ENCODE data around the gene RFESD. TPM values are rescaled to one million over a fixed set of nuclear protein-coding genes. Genes with fewer than 3 reads are reported as not detected.

RFESD gene
- total RNA-seq, 1 experiment from 2014 or later: 1.6 TPM

DNA sequence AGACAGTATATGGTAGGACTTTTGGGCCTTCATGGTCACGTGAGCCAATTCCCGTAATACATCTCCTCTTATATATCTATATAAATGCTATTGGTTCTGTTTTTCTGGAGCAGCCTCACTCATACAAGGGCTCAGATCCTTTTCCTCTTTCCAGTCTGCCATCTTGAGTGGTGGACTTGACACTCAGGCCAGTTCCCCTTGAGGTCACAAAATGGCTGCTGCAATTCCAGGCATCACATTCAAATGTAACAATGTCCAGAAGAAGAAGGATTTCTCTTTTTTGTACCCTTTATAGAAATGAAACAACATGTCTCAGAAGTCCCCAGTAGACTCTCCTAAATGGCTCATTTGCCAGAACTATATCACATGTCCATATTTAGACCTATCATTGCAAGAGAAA, 22.2 kb upstream of the RFESD start:
- Mint-ChIP-seq H3K27me3 (ENCODE audit: insufficient read depth, unreplicated experiment) (peaks cover 9% of the 10 kb centered on the region), H3K9me3 (ENCODE audit: unreplicated experiment) (peaks cover 3% of the 10 kb centered on the region), H3K36me3 (ENCODE audit: insufficient read depth, unreplicated experiment) (no peaks in the 10 kb centered on the region), H3K27ac (ENCODE audit: unreplicated experiment) (no peak overlapping the region), H3K4me1 (ENCODE audit: low read depth, unreplicated experiment) (no peaks in the 10 kb centered on the region), H3K4me3 (ENCODE audit: unreplicated experiment) (no peak overlapping the region)
- ChIA-PET CTCF (no interaction called here), POLR2A (no interaction called here)
- no peaks in the 10 kb centered on the region for H3K9me3 ChIP-seq
- intact Hi-C loops (cut with micrococcal nuclease; ENCODE audit: unreplicated experiment): no loop called here
- TF ChIP-seq, protein P1, sequence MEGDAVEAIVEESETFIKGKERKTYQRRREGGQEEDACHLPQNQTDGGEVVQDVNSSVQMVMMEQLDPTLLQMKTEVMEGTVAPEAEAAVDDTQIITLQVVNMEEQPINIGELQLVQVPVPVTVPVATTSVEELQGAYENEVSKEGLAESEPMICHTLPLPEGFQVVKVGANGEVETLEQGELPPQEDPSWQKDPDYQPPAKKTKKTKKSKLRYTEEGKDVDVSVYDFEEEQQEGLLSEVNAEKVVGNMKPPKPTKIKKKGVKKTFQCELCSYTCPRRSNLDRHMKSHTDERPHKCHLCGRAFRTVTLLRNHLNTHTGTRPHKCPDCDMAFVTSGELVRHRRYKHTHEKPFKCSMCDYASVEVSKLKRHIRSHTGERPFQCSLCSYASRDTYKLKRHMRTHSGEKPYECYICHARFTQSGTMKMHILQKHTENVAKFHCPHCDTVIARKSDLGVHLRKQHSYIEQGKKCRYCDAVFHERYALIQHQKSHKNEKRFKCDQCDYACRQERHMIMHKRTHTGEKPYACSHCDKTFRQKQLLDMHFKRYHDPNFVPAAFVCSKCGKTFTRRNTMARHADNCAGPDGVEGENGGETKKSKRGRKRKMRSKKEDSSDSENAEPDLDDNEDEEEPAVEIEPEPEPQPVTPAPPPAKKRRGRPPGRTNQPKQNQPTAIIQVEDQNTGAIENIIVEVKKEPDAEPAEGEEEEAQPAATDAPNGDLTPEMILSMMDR (IDR thresholded peaks at IDR 0.05; ENCODE audit: insufficient read depth in 1 of 2, low read depth in 1 of 2, low read length in 1 of 2, severe bottlenecking in 1 of 2, unreplicated experiment in 1 of 2): no peak
- H3K27me3 ChIP-seq (replicated peaks; ENCODE audit: control insufficient read depth, insufficient read depth, low read length): no peaks in the 10 kb centered on the region
- H3K36me3 ChIP-seq (ENCODE audit: control insufficient read depth, insufficient read depth, low read length): no peaks in the 10 kb centered on the region
- no TSS peak for BruUV-seq (replicated peaks)
- H3K4me1 ChIP-seq: no peaks in the 10 kb centered on the region
- H3K4me3 ChIP-seq (ENCODE audit: low read depth, low read length): no peak overlapping the region
- no peak for DNase-seq

DNA sequence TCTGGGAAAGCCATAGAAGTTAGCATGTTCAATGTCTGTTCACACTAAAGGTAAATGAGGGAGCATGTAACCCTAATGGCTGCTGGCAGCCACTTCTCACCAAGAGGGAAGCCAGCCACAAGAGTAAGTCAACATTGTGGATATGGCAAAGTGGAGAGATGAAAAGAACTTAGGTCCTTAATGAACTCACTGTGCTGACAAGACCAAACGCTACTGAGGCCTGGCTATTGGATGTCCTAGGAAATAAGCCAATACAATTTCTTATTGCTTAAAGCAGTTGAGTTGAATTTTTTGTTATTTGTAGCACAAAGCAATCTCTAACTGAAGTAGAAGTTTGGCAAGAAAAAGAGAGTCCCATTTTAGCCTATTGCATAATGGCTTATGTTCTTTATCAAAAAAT, 19.9 kb upstream of the RFESD start:
- no TSS peak for BruUV-seq (replicated peaks)
- TF ChIP-seq, protein P1 (IDR thresholded peaks at IDR 0.05; ENCODE audit: insufficient read depth in 1 of 2, low read depth in 1 of 2, low read length in 1 of 2, severe bottlenecking in 1 of 2, unreplicated experiment in 1 of 2): no peak
- intact Hi-C loops (cut with micrococcal nuclease; ENCODE audit: unreplicated experiment): no loop called here
- no peaks in the 10 kb centered on the region for H3K36me3 Mint-ChIP-seq (ENCODE audit: insufficient read depth, unreplicated experiment)
- H3K36me3 ChIP-seq (ENCODE audit: control insufficient read depth, insufficient read depth, low read length): no peaks in the 10 kb centered on the region
- DNase-seq: no peak
- H3K27me3 ChIP-seq (replicated peaks; ENCODE audit: control insufficient read depth, insufficient read depth, low read length): no peaks in the 10 kb centered on the region
- CTCF ChIA-PET: no interaction called here
- no peak overlapping the region for H3K4me3 Mint-ChIP-seq (ENCODE audit: unreplicated experiment)
- H3K27me3 Mint-ChIP-seq (ENCODE audit: insufficient read depth, unreplicated experiment): peaks cover 7% of the 10 kb centered on the region
- H3K4me1 ChIP-seq: no peaks in the 10 kb centered on the region
- no peaks in the 10 kb centered on the region for H3K9me3 ChIP-seq
- no peak overlapping the region for H3K4me3 ChIP-seq (ENCODE audit: low read depth, low read length)
- peaks cover 6% of the 10 kb centered on the region for H3K9me3 Mint-ChIP-seq (ENCODE audit: unreplicated experiment)
- POLR2A ChIA-PET: no interaction called here
- H3K27ac Mint-ChIP-seq (ENCODE audit: unreplicated experiment): no peak overlapping the region
- peaks cover 3% of the 10 kb centered on the region for H3K4me1 Mint-ChIP-seq (ENCODE audit: low read depth, unreplicated experiment)

DNA sequence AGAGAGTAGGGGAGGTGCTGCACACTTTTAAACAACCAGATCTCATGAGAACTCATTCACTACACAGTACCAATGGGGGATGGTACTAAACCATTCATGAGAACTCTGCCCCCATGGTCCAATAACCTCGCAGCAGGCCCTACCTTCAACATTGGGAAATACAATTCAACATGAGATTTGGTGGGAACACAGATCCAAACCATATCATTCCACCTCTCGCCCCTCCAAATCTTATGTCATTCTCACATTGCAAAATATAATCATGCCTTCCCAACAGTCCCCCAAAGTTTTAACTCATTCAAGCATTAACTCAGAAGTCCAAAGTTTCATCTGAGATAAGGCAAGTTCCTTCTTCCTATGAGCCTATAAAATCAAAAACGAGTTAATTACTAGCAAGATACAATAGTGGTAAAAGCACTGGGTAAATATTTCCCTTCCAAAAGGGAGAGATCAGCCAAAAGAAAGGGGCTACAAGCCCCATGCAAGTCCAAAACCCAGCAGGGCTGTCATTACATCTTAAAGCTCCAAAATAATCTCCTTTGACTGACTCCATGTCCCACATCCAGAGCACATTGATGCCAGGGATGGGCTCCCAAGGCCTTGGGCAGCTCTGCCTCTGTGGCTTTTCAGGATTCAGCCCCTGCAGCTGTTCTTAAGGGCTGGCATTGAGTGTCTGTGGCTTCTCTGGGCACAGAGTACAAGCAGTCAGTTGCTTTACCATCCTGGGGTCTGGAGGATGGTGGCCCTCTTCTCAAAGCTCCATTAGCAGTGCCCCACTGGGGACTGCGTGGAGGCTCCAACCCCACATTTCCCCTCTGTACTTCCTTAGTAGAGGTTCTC, 18.4 kb upstream of the RFESD start:
- POLR2A ChIA-PET: no interaction called here
- BruUV-seq (replicated peaks): no TSS peak
- peaks cover 11% of the 10 kb centered on the region for H3K4me1 Mint-ChIP-seq (ENCODE audit: low read depth, unreplicated experiment)
- Histone ChIP-seq H3K4me3 (ENCODE audit: low read depth, low read length) (no peak overlapping the region), H3K9me3 (no peaks in the 10 kb centered on the region), H3K4me1 (peaks cover 4% of the 10 kb centered on the region; the same call in 1 of the 2 replicates), H3K36me3 (ENCODE audit: control insufficient read depth, insufficient read depth, low read length) (no peaks in the 10 kb centered on the region), H3K27me3 (replicated peaks; ENCODE audit: control insufficient read depth, insufficient read depth, low read length) (no peaks in the 10 kb centered on the region)
- H3K4me3 Mint-ChIP-seq (ENCODE audit: unreplicated experiment): no peak overlapping the region
- TF ChIP-seq, protein P1 (IDR thresholded peaks at IDR 0.05; ENCODE audit: insufficient read depth in 1 of 2, low read depth in 1 of 2, low read length in 1 of 2, severe bottlenecking in 1 of 2, unreplicated experiment in 1 of 2): no peak
- peaks cover 6% of the 10 kb centered on the region for H3K9me3 Mint-ChIP-seq (ENCODE audit: unreplicated experiment)
- no peak overlapping the region for H3K27ac Mint-ChIP-seq (ENCODE audit: unreplicated experiment)
- H3K27me3 Mint-ChIP-seq (ENCODE audit: insufficient read depth, unreplicated experiment): peaks cover 2% of the 10 kb centered on the region
- intact Hi-C loops (cut with micrococcal nuclease; ENCODE audit: unreplicated experiment): no loop called here
- CTCF ChIA-PET: no interaction called here
- H3K36me3 Mint-ChIP-seq (ENCODE audit: insufficient read depth, unreplicated experiment): no peaks in the 10 kb centered on the region
- DNase-seq: no peak

All from Caco-2 (cell line).